GM12878 (cell line): Measurements from ENCODE around the gene LGMN. TPM values are rescaled to one million over a fixed set of nuclear protein-coding genes. Genes with fewer than 3 reads are reported as not detected.
A peak's percentile ranks its signal among the peaks of the same experiment; 100 is the strongest.

Experiments
- ATAC-seq: fragments of 200-7000 bp; cut with Tn5 transposase; 3 replicates; pipeline ENCODE4 v1.9.1; 2020; ENCODE audit warnings: mild to moderate bottlenecking, moderate library complexity
- BruUV-seq: library from RNA; stranded (reverse); fragments of 400-500 nt; replicated peaks from 2 replicates; lab custom pipeline; 2021; lab: Mats Ljungman, UMichigan
- CTCF ChIA-PET: fragments of 300-600 bp; sonication (Branson Sonifier 250); formaldehyde crosslinking; extraction: SDS; loops from one replicate; lab custom pipeline; 2021; ENCODE audit warnings: inconsistent platforms; lab: Yijun Ruan, JAX
- POLR2A ChIA-PET: fragments of 350-600 bp; formaldehyde crosslinking; extraction: SDS; loops from one replicate; lab custom pipeline; 2021; ENCODE audit warnings: inconsistent platforms; lab: Charles Lee
- RAD21 ChIA-PET: fragments of 300-600 bp; sonication (Branson Sonifier 250); formaldehyde crosslinking; loops from one replicate; lab custom pipeline; 2023; ENCODE audit warnings: antibody characterized with exemption; ENCODE audit not compliant: unreplicated experiment; lab: Charles Lee
- SMC1A ChIA-PET: fragments of 300-600 bp; sonication (Branson Sonifier 250); formaldehyde crosslinking; loops from one replicate; lab custom pipeline; 2023; ENCODE audit not compliant: unreplicated experiment, uncharacterized antibody; lab: Charles Lee
- DNase-seq: peaks from one replicate; pipeline ENCODE4 v3.0.0-alpha.2; 2011; ENCODE audit warnings: low read depth, low spot score
- FAIRE-seq: peaks from 3 replicates; lab custom pipeline; 2011; peaks lifted over from hg19 to GRCh38; lab: Jason Lieb, UNC
- H2AFZ ChIP-seq: 2 replicates; pipeline ENCODE4 v1.6.0; 2011; ENCODE audit warnings: low read depth, low read length, control low read depth; ENCODE audit not compliant: control insufficient read depth
- H3K27ac ChIP-seq: 2 replicates; pipeline ENCODE4 v1.5.1; 2011; ENCODE audit warnings: control low read depth; ENCODE audit not compliant: control insufficient read depth, insufficient read depth
- H3K27me3 ChIP-seq, 2 experiments: replicated peaks in 1 of 2; 2 replicates each; pipeline versions ENCODE4 v1.6.0 to v1.6.1; 2011; ENCODE audit warnings: low read length in 1 of 2; ENCODE audit not compliant: control insufficient read depth in 2 of 2, insufficient read depth in 2 of 2
- H3K36me3 ChIP-seq, 2 experiments: 2 replicates each; pipeline ENCODE4 v1.5.1; 2011; ENCODE audit warnings: low read length in 1 of 2; ENCODE audit not compliant: control insufficient read depth in 2 of 2, insufficient read depth in 2 of 2
- H3K4me1 ChIP-seq: 2 replicates; pipeline ENCODE4 v1.6.1; 2011; ENCODE audit warnings: mild to moderate bottlenecking, low read length, moderate library complexity, mixed read lengths; ENCODE audit not compliant: control insufficient read depth, insufficient read depth
- H3K4me2 ChIP-seq: 2 replicates; pipeline ENCODE4 v1.6.0; 2011; ENCODE audit warnings: control low read depth; ENCODE audit not compliant: control insufficient read depth, insufficient read depth
- H3K4me3 ChIP-seq: fragments of 200-600 bp; sonication (generic); 2 replicates; pipeline ENCODE4 v1.5.1; 2016
- H3K79me2 ChIP-seq: 2 replicates; pipeline ENCODE4 v1.6.0; 2011; ENCODE audit warnings: low read length; ENCODE audit not compliant: control insufficient read depth, insufficient read depth
- H3K9ac ChIP-seq: 2 replicates; pipeline ENCODE4 v1.8.0; 2011; ENCODE audit warnings: low read length, control low read depth, mixed read lengths; ENCODE audit not compliant: control insufficient read depth, insufficient read depth
- H3K9me3 ChIP-seq: replicated peaks from 3 replicates; pipeline ENCODE4 v1.5.1; 2011; ENCODE audit warnings: mild to moderate bottlenecking, low read length; ENCODE audit not compliant: control insufficient read depth, insufficient read depth
- H4K20me1 ChIP-seq: 2 replicates; pipeline ENCODE4 v1.6.0; 2011; ENCODE audit not compliant: control insufficient read depth, insufficient read depth
- EED ChIP-seq: sonication (generic); IDR thresholded peaks from 2 replicates; pipeline ENCODE4 v1.6.1; 2016; ENCODE audit warnings: antibody characterized with exemption, low read depth
- IRF4 ChIP-seq: IDR thresholded peaks from 2 replicates; pipeline ENCODE4 v1.6.1; 2011; ENCODE audit warnings: low read depth, low read length
- PKNOX1 ChIP-seq: fragments of 450-650 bp; IDR thresholded peaks from 2 replicates; pipeline ENCODE4 v1.6.1; 2016; ENCODE audit warnings: mild to moderate bottlenecking
- RAD21 ChIP-seq: IDR thresholded peaks from 2 replicates; pipeline ENCODE4 v1.6.1; 2011; ENCODE audit warnings: mild to moderate bottlenecking, low read depth, low read length, moderate library complexity; ENCODE audit not compliant: insufficient read depth
- SMC3 ChIP-seq: IDR thresholded peaks from 2 replicates; pipeline ENCODE4 v1.6.1; 2011; ENCODE audit warnings: low read length, improper control_type of control experiment, borderline replicate concordance
- WGBS: methylation state at CpG from one replicate; pipeline ENCODE4 v1.1.6; 2016; ENCODE audit warnings: low lambda C conversion rate; ENCODE audit not compliant: insufficient replicate concordance, insufficient coverage; ENCODE audit errors: missing lambda C conversion rate; 5-methylcytosine and 5-hydroxymethylcytosine counted together
- in situ Hi-C: fragments of 300-500 bp; cut with MboI; formaldehyde crosslinking; loops from 9 replicates; pipeline ENCODE4 v1.14.3; 2018; ENCODE audit warnings: mixed read lengths
- intact Hi-C: fragments of 100-400 bp; cut with micrococcal nuclease; formaldehyde crosslinking; loops from one replicate; pipeline ENCODE4 v1.14.2; 2022; ENCODE audit not compliant: unreplicated experiment
- polyA plus RNA-seq, 11 experiments: library from polyadenylated mRNA; depleted of rRNA in 4 of 11; unstranded in 6 of 11; stranded (reverse) in 5 of 11; fragments of >200 nt; fragmentation: Nextera tagmentation in 4 of 11; fragmentation: Illumina TruSeq in 1 of 11; extraction: Ambion mirVana in 4 of 11; extraction: Trizol in 1 of 11; gene quantifications; 1 replicate in 1 of 11; 2 replicates in 10 of 11; pipeline versions ENCODE4 v1.2.1 to v1.2.3, GENCODE V29; 2011 to 2016; ENCODE audit warnings: inconsistent platforms in 2 of 11, missing spikeins in 2 of 11, low read depth in 1 of 11
- total RNA-seq, 4 experiments: library from RNA; depleted of rRNA in 3 of 4; stranded (reverse); fragments of >200 nt in 3 of 4; fragmentation: Illumina TruSeq in 1 of 4; extraction: Trizol in 1 of 4; gene quantifications; 2 replicates each; pipeline versions ENCODE4 v1.2.1 to v1.2.3, GENCODE V29; 2013 to 2021
- TF ChIP-seq, protein P1 (sequence below), 3 experiments: IDR thresholded peaks in 2 of 3; conservative IDR thresholded peaks in 1 of 3; 2 replicates each; pipeline ENCODE4 v1.5.1; 2011; ENCODE audit warnings: low read depth in 3 of 3, low read length in 3 of 3, mild to moderate bottlenecking in 3 of 3, control low read depth in 2 of 3, moderate library complexity in 2 of 3, inconsistent platforms in 1 of 3, mixed read lengths in 1 of 3; ENCODE audit not compliant: control insufficient read depth in 2 of 3, insufficient read depth in 1 of 3; ENCODE audit errors: extremely low read depth in 1 of 3

The LGMN gene
- total and polyA plus RNA-seq, 10 of the 15 experiments (the other 5 are each of a cell fraction or from before 2014, with no cell fraction given): 0.71 to 192 (median 3.9) TPM

GRCh38 chr14:92783813-92784431 is 35.5 kb upstream of the LGMN start:
- Histone ChIP-seq H3K4me1 (0 out of 2 replicates have a peak, but pooled peaks cover 3% of the 10 kb centered on the region), H3K27me3 (no peaks in the 10 kb centered on the region), H3K27ac (no peak overlapping the region), H4K20me1 (no peaks in the 10 kb centered on the region), H3K36me3 (no peaks in the 10 kb centered on the region), H3K4me2 (no peak overlapping the region), H3K79me2 (no peaks in the 10 kb centered on the region), H2AFZ (no peak overlapping the region), H3K9me3 (peaks cover 2% of the 10 kb centered on the region), H3K4me3 (no peak overlapping the region), H3K9ac (no peak overlapping the region)
- ChIA-PET RAD21 (interaction anchor here (0.7 to 9.4 kb wide), 13 partner anchors 8 to 194 kb away, joined by 3 to 106 read pairs (median 4); partner anchors contain the start of gene LGMN), CTCF (interaction anchor here (0.6 to 8.6 kb wide), 24 partner anchors 12 to 678 kb away, joined by 3 to 122 read pairs (median 4); partner anchors contain the start of gene ATXN3), SMC1A (interaction anchor here (0.6 to 10.8 kb wide), 14 partner anchors 10 to 487 kb away, joined by 3 to 151 read pairs (median 3); partner anchors contain the start of gene GOLGA5), POLR2A (interaction anchor here (0.5 kb wide), 2 partner anchors 70 to 107 kb away, joined by 3 read pairs; no protein-coding TSS in a partner anchor)
- in situ Hi-C loops (loop anchor here (5.0 kb wide), 1 partner anchor 72 kb away; no protein-coding TSS in a partner anchor), intact Hi-C loops (loop anchor here (1.0 to 5.0 kb wide), 4 partner anchors 39 to 197 kb away; no protein-coding TSS in a partner anchor)
- DNase-seq (no peak), ATAC-seq (peak; percentile 88), FAIRE-seq (peak; percentile 57)
- no TSS peak for BruUV-seq
- 52% methylated on average over 2 of the region's 2 CpGs for WGBS
- TF ChIP-seq EED: no peak
- peak; percentile 80; the same call in 1 of the 2 replicates for TF ChIP-seq SMC3
- TF ChIP-seq, protein P1, sequence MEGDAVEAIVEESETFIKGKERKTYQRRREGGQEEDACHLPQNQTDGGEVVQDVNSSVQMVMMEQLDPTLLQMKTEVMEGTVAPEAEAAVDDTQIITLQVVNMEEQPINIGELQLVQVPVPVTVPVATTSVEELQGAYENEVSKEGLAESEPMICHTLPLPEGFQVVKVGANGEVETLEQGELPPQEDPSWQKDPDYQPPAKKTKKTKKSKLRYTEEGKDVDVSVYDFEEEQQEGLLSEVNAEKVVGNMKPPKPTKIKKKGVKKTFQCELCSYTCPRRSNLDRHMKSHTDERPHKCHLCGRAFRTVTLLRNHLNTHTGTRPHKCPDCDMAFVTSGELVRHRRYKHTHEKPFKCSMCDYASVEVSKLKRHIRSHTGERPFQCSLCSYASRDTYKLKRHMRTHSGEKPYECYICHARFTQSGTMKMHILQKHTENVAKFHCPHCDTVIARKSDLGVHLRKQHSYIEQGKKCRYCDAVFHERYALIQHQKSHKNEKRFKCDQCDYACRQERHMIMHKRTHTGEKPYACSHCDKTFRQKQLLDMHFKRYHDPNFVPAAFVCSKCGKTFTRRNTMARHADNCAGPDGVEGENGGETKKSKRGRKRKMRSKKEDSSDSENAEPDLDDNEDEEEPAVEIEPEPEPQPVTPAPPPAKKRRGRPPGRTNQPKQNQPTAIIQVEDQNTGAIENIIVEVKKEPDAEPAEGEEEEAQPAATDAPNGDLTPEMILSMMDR (IDR thresholded peaks at IDR 0.05 in 2 of 3, conservative IDR thresholded peaks at IDR 0.05 in 1 of 3; ENCODE audit: control insufficient read depth in 2 of 3, extremely low read depth in 1 of 3, insufficient read depth in 1 of 3, low read depth in 3 of 3, low read length in 3 of 3): peak; percentile 52 to 66 (median 62); a peak in 5 of 6 replicates
- peak; percentile 56; the same call in 1 of the 2 replicates for TF ChIP-seq PKNOX1
- peak; percentile 77 for TF ChIP-seq RAD21
- TF ChIP-seq IRF4: no peak
